HG03457 (cell line): ENCODE results near the gene DOK6.
"Not testable (repeated sequence)": the region's sequence is repeated elsewhere in the genome, so short reads cannot be mapped to it uniquely, and the experiment has no call there.

Source experiments
- ATAC-seq: cut with Tn5 transposase; IDR thresholded peaks from one replicate; pipeline ENCODE4 v1.9.1; 2021; ENCODE audit warnings: moderate number of reproducible peaks; ENCODE audit not compliant: unreplicated experiment

The DOK6 gene

DNA sequence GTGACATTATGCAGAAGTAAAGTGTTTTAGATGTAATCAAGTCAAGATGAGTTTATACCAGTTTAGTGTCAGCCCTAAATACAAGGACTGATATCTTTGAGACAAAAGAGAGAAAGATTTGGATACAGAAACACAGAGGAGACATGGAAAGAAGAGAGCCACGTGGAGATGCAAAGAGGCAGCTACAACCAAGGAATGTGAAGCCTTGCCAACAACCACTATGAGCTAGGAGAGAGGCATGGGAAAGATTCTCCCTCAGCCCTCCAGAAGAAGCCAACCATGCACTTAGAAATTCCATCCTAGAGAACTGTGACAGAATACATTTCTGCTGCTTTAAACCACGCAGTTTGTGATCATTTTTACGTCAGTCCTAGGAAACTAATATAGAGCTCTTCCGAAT is 217.2 kb downstream of the DOK6 start:
- ATAC-seq = no peak

DNA sequence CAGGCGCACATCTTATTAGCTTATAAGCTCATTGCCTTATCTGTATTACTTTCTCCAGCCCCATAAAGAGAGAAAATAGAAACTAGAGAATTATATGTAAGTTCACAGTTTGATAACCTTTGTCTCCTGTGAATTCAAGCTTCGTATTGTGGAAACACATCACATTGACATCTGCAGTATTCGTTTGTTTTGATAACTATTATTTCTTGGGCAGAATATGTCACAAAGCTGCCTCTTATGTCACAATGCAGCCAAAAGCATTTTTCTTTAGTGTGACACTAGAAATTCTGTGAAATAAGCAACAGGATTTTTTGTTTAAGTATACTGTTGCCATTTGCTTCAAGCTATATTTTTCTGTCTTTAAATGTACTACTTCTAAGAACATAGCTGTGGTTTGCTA is 221.5 kb downstream of the DOK6 start:
- ATAC-seq = no peak

DNA sequence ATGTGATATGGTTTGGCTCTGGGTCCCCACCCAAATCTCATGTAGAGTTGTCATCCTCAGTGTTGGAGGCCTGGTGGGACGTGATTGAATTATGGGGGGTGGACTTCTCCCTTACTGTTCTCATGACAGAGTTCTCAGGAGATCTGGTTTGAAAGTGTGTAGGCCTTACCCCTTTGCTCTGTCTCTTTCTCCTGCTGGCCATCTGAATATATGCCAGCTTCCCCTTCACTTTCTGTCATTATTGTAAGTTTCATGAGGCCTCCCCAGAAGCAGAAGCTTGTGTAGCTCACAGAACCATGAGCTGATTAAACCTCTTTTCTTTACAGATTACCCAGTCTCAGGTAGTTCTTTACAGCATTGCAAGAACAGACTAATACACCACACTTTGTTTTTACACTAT is 222.3 kb downstream of the DOK6 start:
- no peak for ATAC-seq

DNA sequence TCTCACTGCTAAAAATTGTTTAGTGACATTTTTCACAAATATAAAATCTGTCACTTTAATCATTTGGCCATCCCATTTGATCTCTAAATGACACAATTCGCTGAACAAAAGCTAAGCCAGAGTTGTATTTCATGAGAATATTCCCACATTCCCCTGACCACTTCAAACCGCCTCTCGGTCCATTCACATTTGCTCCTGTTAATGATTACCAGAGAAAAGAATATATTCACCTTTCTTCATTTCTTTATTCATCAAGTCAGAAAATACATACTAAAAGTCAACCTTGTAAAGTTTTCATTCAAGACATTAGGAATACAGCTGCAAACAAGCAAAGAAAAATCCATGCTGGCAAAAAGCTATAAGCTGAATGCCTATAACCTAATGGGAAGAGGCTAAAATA is 225.5 kb downstream of the DOK6 start:
- ATAC-seq = no peak

DNA sequence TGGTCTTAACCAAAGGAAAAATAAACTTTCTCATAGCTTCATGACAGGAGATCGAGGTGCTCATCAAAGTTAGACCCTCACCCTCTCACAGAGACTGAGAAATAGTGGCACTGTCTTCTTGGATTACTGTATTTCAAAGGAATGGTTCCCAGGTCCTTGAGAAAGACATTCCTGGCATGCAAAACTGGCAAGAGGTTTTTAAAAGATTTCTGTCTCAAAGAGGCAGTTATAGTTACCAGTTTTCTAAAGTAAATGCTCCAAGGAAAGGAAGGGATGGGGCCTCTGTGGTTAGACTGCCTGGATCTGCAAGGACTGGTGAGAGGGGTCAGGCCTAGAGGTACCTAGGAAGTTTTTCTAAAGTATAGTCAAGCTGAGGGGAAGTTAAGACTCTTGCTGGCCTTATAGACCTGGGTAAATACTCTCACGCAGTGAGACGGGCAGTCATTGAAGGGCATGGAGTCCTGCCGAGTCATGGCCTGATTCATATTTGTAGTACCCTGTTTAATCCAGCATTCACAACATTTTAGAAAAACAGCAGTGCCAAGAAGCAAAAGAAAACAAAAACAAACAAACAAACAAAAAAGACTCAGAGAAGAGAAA is 226.1 kb downstream of the DOK6 start:
- ATAC-seq = no peak

DNA sequence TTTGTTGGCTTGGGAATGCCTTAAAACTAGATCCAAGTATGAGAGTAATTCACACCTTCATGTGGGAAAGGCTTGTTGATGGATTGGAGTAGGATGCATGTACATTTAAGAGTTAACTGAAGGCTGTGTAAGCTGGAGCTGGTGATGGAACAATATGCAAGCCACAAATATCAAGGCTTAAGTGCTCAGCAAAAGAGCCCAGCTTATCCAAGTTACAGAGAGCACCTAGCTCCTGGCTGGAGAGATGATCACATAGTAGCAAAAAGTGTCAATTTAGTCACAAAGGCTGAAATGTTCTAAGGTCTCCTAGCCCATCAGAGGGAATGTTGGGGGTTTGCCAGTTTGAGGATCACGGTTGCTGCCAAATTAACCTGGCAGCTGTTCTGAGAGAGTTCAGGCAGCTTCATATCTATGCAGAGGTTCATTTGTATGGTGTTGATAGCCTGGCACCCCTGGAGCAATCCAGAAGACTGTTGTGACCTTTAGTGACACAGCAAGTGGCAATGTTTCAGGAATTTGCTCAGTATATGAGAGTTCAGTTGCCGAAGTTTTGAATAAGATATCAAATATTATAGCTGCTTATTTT is 228.2 kb downstream of the DOK6 start:
- ATAC-seq = no peak

DNA sequence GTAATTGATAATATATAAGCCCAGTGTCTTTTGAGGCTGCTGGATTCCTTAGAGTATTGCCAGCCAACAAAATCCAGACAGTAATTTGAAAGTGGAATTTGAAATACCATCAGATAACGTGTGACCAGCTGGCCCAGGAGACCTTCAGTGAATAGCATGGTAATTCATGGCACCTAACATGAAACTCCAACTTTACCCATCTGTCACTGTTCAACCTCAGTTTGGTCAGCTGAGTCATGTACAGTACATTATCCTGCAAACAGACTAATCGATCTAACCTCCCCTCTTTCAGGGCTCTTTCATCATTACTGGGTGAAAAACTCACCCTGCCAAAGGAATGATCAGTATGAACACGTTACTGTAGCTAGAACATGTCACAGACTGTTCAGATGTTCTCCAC is 230.6 kb downstream of the DOK6 start:
- no peak for ATAC-seq

DNA sequence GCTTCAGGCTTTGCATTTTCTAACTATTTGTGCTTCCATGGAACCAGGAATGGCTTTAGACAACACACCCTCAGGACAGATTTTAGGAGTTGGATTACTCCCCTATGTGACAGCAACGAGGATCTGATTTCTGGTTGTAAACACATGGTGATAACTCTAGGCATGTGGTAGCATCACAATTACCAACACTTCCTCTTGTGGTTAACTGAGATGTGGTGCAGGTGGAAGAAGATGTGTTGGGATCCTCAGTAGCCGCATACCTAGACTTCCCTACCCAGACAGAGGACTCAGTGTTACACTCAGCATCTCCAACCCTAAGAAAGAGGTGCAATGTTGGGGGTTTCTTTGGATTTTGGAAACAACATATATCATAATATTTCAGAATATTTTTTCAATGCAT is 234.8 kb downstream of the DOK6 start:
- ATAC-seq = no peak

DNA sequence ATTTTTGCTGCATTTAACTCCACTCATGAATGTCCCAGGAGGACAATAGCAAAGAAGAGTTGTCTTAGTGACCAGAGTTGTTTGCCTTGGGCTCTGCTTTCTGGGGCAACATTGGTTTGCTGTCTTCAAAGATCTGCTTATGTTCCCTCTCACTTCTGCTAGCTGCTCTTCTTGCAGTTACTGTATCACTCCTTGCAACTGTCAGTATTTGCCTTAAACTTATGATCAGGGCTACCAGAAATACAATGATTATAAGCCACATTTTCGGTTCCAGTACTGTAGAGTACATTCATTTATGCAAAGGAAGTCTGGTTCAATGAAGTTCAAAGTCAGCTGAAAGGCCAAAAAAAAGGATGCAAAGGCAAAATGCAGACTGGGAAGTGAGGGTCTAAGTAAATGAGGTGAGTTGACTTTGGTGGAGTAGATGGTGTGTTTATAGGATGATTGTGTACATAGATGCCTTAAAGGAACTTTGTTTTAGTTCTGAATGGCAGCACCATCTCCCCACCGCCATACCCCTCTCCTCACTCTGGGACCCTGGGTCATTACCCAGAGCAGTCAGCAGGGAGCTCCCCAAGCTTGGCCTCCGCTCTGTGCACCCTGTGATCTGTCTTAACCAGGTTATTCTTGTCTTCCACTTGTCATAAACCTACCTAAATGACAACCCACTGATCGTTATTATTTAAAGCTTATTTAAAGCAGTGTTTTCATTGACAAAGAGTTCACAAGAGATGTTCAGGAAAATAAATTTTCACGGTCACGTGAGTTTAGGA is 236.0 kb downstream of the DOK6 start:
- no peak for ATAC-seq

DNA sequence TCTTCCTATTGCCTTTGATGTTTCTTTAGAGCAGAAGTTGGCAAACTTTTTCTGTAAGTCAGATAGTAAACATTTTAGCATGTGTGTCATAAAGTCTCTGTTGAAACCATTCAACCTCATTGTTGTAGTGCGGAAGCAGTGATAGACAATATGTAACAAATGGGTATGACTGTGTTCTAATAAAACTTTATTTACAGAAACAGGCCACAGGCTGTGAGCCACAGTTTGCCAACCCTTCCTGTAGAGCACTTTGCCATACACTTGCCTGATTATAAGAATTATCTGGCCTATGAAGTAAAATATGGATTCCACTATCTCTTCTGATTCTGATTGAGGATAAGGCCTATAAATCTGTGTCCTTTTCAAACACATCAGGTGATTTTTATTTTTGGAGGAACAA is 237.4 kb downstream of the DOK6 start:
- ATAC-seq = no peak

DNA sequence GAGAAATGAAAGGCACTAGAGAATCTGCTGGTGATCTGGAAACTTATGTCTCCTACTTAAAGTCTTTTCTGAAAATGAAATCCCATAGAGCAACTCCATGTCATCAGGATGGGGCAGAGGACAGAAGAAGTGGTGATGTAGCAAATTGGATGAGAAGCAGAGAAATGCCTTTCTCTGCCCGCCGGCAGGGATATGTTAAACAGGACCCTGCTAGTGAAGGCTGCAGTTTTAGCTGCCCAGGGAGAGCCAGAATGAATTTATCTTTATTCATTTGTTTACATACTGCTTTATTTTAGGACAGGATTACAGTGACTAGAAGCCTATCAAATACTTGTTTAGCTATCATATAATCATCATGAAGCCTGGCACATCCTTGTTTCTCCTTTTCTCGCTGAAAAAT is 247.0 kb downstream of the DOK6 start:
- no peak for ATAC-seq

DNA sequence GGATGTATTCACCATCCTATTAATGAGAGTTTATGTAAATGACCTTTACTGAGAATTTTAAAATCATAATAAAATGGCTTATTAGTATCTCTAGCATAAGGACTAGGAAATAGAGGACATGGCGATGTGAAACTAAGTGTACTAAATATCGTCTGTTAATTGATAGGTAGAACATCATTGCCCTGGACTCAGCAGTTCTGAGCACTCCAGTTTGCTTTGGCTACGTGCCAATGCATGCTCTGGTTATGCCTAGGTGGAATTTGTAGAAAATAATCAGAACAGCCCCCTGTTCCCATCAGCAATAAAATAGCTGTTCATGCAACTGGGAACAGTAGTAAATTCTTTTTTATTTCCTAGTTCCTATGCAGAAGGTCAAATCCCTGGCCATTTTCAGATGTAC is 247.8 kb downstream of the DOK6 start:
- no peak for ATAC-seq

DNA sequence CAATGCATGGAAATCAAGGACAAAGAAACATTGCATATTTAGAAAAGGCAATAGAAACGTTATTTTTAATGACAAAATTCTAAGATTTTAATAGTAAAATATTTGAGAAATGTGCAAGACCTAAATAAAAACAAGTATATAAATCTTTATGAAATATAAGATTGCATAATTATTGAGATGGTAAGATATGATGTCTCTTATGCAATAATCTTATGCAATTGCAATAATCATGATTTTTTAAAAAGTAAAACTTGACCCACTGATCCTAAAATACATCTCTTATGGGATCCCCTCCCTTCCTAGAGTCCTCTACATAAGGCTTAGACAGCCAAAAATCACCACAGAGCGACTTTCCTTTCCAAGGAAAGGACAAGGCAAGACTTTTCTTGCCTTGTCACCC is 249.0 kb downstream of the DOK6 start:
- ATAC-seq = no peak

DNA sequence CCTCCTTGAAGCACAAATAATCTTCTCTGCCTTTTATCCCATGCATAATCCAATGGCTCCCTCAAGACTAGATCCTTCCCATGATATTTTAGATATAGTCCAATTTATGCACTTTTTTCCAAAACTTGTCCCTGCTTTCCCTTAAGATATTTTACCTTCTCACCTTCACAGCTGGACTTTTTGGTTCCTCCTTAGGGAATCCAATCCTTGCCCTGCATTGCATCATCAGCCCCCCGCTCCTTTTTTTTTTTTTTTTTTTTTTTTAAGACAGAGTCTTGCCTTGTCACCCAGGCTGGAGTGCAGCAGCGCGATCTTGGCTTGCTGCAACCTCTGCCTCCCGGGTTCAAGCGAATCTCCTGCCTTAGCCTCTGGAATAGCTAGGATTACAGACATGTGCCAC is 250.6 kb downstream of the DOK6 start:
- ATAC-seq = no peak

DNA sequence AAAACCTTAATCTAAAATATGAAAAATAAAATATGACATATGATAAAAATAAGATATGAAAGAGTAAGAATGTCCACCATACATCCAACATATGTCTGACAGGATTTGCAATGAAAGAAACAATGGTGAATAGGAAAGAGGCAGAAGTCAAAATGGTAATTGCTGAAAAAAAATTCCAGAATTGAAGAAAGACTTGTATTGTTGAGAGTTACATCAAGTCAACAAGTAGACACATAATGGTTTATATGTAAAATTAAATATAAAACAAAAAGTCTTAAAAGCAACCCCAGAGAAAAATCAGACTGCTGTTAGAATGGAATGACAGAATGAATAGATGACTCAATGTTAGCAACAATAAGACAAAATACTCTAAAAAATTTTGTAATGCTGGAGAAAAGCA is 255.1 kb downstream of the DOK6 start:
- no peak for ATAC-seq

DNA sequence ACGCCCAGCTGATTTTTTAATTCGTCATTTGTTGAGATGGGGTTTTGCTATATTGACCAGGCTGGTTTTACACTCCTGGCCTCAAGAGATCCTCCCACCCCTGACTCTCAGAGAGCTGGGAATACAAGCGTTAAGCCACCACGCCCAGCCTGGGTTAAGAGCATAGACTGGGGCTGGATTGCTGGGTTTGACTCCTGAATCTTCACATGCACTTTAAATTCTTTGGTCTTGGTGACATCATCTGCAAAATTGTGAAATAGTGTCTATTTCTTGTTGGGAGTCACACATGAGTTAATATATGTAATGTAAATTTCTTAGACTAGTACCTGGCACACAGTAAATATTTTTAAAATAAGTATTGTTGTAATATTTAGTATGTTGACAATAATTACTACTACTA is 257.4 kb downstream of the DOK6 start:
- ATAC-seq = no peak

DNA sequence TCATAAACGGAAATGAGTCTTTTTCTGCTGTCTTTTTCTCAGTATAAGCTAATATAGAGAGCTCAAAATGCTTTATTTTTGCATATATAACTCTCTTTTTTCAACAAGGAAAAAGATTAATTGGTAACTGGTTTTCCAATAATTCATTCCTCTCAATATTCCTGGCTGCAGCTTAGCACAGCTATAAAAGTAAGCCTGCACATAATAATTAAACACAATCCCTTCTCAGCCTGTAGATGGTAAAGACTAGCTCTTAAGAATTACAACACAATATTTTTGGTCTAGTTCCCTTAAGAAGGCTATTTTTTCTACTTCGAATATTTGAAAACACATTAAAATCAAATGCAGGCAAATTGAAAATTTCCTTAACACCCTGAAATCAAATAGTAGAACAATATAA is 258.0 kb downstream of the DOK6 start:
- no peak for ATAC-seq

DNA sequence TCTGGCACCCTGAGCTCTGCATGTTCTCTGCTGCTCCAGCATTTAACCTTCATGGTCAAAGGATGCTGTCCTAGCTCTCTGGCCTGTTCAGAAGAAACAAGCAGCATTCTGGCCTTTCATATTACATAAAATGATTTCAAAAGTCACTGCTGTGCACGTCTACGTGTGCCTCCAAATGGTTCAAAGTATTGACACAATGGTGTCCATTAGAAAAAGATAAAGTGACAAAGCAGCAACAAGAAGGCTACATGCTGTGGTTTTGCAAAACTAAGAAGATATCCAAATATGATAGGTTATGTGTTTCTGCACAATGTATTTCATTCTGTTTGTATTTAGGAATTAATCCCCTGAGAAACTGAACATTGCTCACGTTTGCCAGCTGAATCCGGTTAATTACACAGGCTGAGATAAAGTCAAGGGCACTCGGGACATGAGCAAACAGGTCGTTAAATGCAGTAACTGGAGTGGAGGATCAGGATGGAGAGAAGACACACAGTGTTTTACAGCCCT is 258.5 kb downstream of the DOK6 start:
- ATAC-seq = no peak

DNA sequence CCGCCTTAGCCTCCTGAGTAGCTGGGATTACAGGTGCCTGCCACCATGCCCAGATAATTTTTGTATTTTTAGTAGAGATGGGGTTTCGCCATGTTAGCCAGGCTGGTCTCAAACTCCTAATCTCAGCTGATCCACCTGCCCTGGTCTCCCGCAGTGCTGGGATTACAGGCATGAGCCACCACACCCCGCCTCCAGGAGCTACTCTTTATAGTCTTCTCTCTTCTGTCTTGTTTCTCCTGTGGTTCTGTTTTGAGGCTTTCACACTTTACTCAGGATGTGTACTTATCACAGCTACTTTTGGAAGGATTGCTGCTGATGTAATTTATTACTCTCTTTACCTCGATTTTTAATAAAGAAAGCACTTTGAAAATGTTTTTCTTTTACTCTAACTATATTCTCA is 261.4 kb downstream of the DOK6 start:
- ATAC-seq = not testable (repeated sequence)

DNA sequence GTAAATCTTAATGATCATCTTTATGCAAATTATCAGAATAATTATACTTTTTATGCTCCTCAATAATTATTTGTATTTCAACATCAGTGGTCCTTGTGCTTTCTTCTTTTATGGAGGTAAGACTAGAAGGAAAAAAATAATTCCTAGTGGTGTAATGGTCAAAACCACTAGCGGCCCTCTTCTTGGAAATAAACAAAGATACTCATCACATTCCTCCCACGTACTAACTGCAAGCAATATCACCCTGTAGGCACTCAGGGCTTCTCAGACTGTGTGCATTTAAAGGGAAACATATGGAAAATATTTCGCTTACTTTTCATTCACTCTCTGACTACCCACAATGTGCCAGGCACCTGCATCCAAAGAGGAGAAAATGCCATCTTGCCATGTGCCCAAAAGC is 263.7 kb downstream of the DOK6 start:
- no peak for ATAC-seq

DNA sequence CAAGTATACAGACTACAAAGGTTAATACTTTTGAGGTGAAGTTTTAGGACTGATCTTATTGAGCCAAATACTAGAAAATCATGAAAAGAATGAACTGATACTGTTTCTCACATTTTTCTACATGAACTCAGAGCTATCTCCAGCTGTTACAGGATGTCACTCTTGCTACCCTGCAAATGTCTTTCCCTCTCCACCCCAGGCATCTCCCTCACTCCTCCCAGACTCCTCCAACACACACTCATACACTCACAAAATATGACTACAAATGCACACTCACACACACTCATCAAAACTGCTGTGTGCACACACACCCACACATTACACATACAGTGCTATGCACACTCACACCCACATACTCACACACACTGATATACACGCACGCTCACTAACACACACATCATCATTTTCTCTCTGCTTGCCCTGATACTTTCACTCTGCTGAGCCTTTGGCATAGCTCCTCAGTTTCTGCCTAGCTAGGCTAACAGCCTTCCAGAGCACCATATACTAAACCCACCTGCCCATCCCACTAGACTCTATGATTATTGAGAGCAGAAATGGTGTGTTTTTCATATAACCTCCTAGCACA is 273.7 kb downstream of the DOK6 start:
- ATAC-seq = no peak

DNA sequence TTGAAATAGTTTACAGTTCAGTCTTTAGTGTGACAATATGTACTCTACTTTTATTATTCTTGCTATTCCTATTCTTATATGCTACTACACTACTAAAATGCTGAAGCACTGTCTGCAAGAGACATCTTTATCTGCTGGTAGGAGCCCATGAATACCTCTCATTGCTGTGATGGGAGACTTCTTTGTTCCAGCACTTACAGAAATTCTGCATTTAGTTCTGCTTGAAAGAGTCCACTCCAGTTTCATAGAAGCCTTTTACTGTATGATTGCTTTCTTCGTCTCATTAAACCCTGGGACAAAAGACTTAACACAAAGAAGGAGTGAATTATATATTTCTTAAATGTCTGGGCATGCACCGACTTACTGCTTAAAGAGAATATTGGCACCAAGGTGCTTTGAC is 274.3 kb downstream of the DOK6 start:
- ATAC-seq = no peak
